ENCODE data around the gene RNF207.
A peak's percentile ranks its signal among the peaks of the same experiment; 100 is the strongest.

RNF207 gene

GRCh38 chr1:6260961-6261614, 55.2 kb downstream of the RNF207 start, which contains the start of gene GPR153:
Gene GPR153, minus strand, starts transcription at chr1:6261098. Its CDS starts 6,193 bp downstream, at chr1:6254905.
- DNase-seq: peak in 2 of 3 donors; percentile 30 to 37
- POLR2A ChIA-PET: no interaction called here

GRCh38 chr1:6261615-6261995, 55.7 kb downstream of the RNF207 start:
- Histone ChIP-seq H3K27ac (ENCODE audit: insufficient read depth in 1 of 2, low read depth in 1 of 2, low read length in 2 of 2, poor library complexity in 1 of 2, severe bottlenecking in 2 of 2) (no peak overlapping the region), H3K27me3 (replicated peaks in 2 of 5; ENCODE audit: control insufficient read depth in 4 of 5, insufficient read depth in 5 of 5, low read length in 4 of 5) (peaks cover 0 to 52% (median 24%) of the 10 kb centered on the region in 5 experiments), H3K4me3 (ENCODE audit: control insufficient read depth in 1 of 7, extremely low read depth in 1 of 7, insufficient read depth in 4 of 7, low read depth in 2 of 7, low read length in 6 of 7) (peak overlapping the region in 3 of 7 experiments; percentile 50 to 66 (median 60)), H3K4me1 (ENCODE audit: control extremely low read depth in 1 of 4, control insufficient read depth in 4 of 4, insufficient read depth in 4 of 4, low read length in 3 of 4) (peaks cover 0 to 16% (median 14%) of the 10 kb centered on the region in 4 experiments), H3K36me3 (ENCODE audit: control insufficient read depth in 4 of 4, insufficient read depth in 4 of 4, low read length in 3 of 4) (peaks cover 0 to 3% (median 0%) of the 10 kb centered on the region in 4 experiments), H3K9me3 (ENCODE audit: control extremely low read depth in 1 of 5, control insufficient read depth in 4 of 5, insufficient read depth in 2 of 5, low read depth in 1 of 5, low read length in 4 of 5) (no peaks in the 10 kb centered on the region)
- no peak for DNase-seq
- POLR2A ChIA-PET: no interaction called here
- CTCF ChIA-PET: no interaction called here
- WGBS (ENCODE audit: insufficient coverage): 14% methylated on average over 12 of the region's 15 CpGs

More at GRCh38 chr1:6260961-6261614, 55.2 kb downstream of the RNF207 start, which contains the start of gene GPR153:
- Histone ChIP-seq H3K4me3 (ENCODE audit: control insufficient read depth in 1 of 7, extremely low read depth in 1 of 7, insufficient read depth in 4 of 7, low read depth in 2 of 7, low read length in 6 of 7) (peak within 1 kb of the TSS in 6 of 7 experiments; percentile 23 to 66 (median 50)), H3K9me3 (ENCODE audit: control extremely low read depth in 1 of 5, control insufficient read depth in 4 of 5, insufficient read depth in 2 of 5, low read depth in 1 of 5, low read length in 4 of 5) (no peaks in the 10 kb centered on the region), H3K36me3 (ENCODE audit: control insufficient read depth in 4 of 4, insufficient read depth in 4 of 4, low read length in 3 of 4) (peaks cover 0 to 3% (median 0%) of the 10 kb centered on the region in 4 experiments), H3K4me1 (ENCODE audit: control extremely low read depth in 1 of 4, control insufficient read depth in 4 of 4, insufficient read depth in 4 of 4, low read length in 3 of 4) (peaks cover 0 to 16% (median 14%) of the 10 kb centered on the region in 4 experiments), H3K27ac (ENCODE audit: insufficient read depth in 1 of 2, low read depth in 1 of 2, low read length in 2 of 2, poor library complexity in 1 of 2, severe bottlenecking in 2 of 2) (no peak within 1 kb of the TSS), H3K27me3 (replicated peaks in 2 of 5; ENCODE audit: control insufficient read depth in 4 of 5, insufficient read depth in 5 of 5, low read length in 4 of 5) (peaks cover 0 to 52% (median 24%) of the 10 kb centered on the region in 5 experiments)
- WGBS (ENCODE audit: insufficient coverage): 2% methylated on average over 62 of the region's 78 CpGs
- CTCF ChIA-PET: no interaction called here

GRCh38 chr1:6262555-6263420, 56.9 kb downstream of the RNF207 start:
- Histone ChIP-seq H3K36me3 (ENCODE audit: control insufficient read depth in 4 of 4, insufficient read depth in 4 of 4, low read length in 3 of 4) (peaks cover 0 to 3% (median 0%) of the 10 kb centered on the region in 4 experiments), H3K27me3 (replicated peaks in 2 of 5; ENCODE audit: control insufficient read depth in 4 of 5, insufficient read depth in 5 of 5, low read length in 4 of 5) (peaks cover 0 to 45% (median 20%) of the 10 kb centered on the region in 5 experiments), H3K4me1 (ENCODE audit: control extremely low read depth in 1 of 4, control insufficient read depth in 4 of 4, insufficient read depth in 4 of 4, low read length in 3 of 4) (peaks cover 0 to 16% (median 14%) of the 10 kb centered on the region in 4 experiments), H3K4me3 (ENCODE audit: control insufficient read depth in 1 of 7, extremely low read depth in 1 of 7, insufficient read depth in 4 of 7, low read depth in 2 of 7, low read length in 6 of 7) (no peak overlapping the region), H3K27ac (ENCODE audit: insufficient read depth in 1 of 2, low read depth in 1 of 2, low read length in 2 of 2, poor library complexity in 1 of 2, severe bottlenecking in 2 of 2) (no peak overlapping the region), H3K9me3 (ENCODE audit: control extremely low read depth in 1 of 5, control insufficient read depth in 4 of 5, insufficient read depth in 2 of 5, low read depth in 1 of 5, low read length in 4 of 5) (no peaks in the 10 kb centered on the region)
- ChIA-PET POLR2A (no interaction called here), CTCF (interaction anchor here (1.2 kb wide), 1 partner anchor 14 kb away, joined by 4 read pairs; no protein-coding TSS in a partner anchor)
- no peak for DNase-seq
- 94% methylated on average over 21 of the region's 25 CpGs for WGBS (ENCODE audit: insufficient coverage)

- peaks cover 0 to 16% (median 14%) of the 10 kb centered on the region in 4 experiments for H3K4me1 ChIP-seq (ENCODE audit: control extremely low read depth in 1 of 4, control insufficient read depth in 4 of 4, insufficient read depth in 4 of 4, low read length in 3 of 4)
- ChIA-PET CTCF (interaction anchor here (1.2 kb wide), 1 partner anchor 15 kb away, joined by 4 read pairs; no protein-coding TSS in a partner anchor), POLR2A (no interaction called here)
- peaks cover 0 to 40% (median 18%) of the 10 kb centered on the region in 5 experiments for H3K27me3 ChIP-seq (replicated peaks in 2 of 5; ENCODE audit: control insufficient read depth in 4 of 5, insufficient read depth in 5 of 5, low read length in 4 of 5)
- no peak for DNase-seq
- H3K36me3 ChIP-seq (ENCODE audit: control insufficient read depth in 4 of 4, insufficient read depth in 4 of 4, low read length in 3 of 4): peaks cover 0 to 3% (median 0%) of the 10 kb centered on the region in 4 experiments
- WGBS (ENCODE audit: insufficient coverage): 85% methylated on average over 6 of the region's 7 CpGs
- H3K27ac ChIP-seq (ENCODE audit: insufficient read depth in 1 of 2, low read depth in 1 of 2, low read length in 2 of 2, poor library complexity in 1 of 2, severe bottlenecking in 2 of 2): no peak overlapping the region
- no peak overlapping the region for H3K4me3 ChIP-seq (ENCODE audit: control insufficient read depth in 1 of 7, extremely low read depth in 1 of 7, insufficient read depth in 4 of 7, low read depth in 2 of 7, low read length in 6 of 7)
- no peaks in the 10 kb centered on the region for H3K9me3 ChIP-seq (ENCODE audit: control extremely low read depth in 1 of 5, control insufficient read depth in 4 of 5, insufficient read depth in 2 of 5, low read depth in 1 of 5, low read length in 4 of 5)
These were observed 57.8 kb downstream of the RNF207 start for GRCh38 chr1:6263716-6264115.

GRCh38 chr1:6265151-6265550, 59.2 kb downstream of the RNF207 start:
- Histone ChIP-seq H3K9me3 (ENCODE audit: control extremely low read depth in 1 of 5, control insufficient read depth in 4 of 5, insufficient read depth in 2 of 5, low read depth in 1 of 5, low read length in 4 of 5) (no peaks in the 10 kb centered on the region), H3K4me3 (ENCODE audit: control insufficient read depth in 1 of 7, extremely low read depth in 1 of 7, insufficient read depth in 4 of 7, low read depth in 2 of 7, low read length in 6 of 7) (no peak overlapping the region), H3K27me3 (replicated peaks in 2 of 5; ENCODE audit: control insufficient read depth in 4 of 5, insufficient read depth in 5 of 5, low read length in 4 of 5) (peaks cover 0 to 27% (median 8%) of the 10 kb centered on the region in 5 experiments), H3K36me3 (ENCODE audit: control insufficient read depth in 4 of 4, insufficient read depth in 4 of 4, low read length in 3 of 4) (peaks cover 0 to 3% (median 0%) of the 10 kb centered on the region in 4 experiments), H3K27ac (ENCODE audit: insufficient read depth in 1 of 2, low read depth in 1 of 2, low read length in 2 of 2, poor library complexity in 1 of 2, severe bottlenecking in 2 of 2) (no peak overlapping the region), H3K4me1 (ENCODE audit: control extremely low read depth in 1 of 4, control insufficient read depth in 4 of 4, insufficient read depth in 4 of 4, low read length in 3 of 4) (peaks cover 0 to 11% (median 10%) of the 10 kb centered on the region in 4 experiments)
- ChIA-PET POLR2A (no interaction called here), CTCF (interaction anchor here (1.0 to 1.2 kb wide), 4 partner anchors 9 to 154 kb away, joined by 3 read pairs; partner anchors contain the start of gene HES2)
- WGBS (ENCODE audit: insufficient coverage): 96% methylated on average over 15 of the region's 15 CpGs
- DNase-seq: no peak

- ChIA-PET CTCF (no interaction called here), POLR2A (no interaction called here)
- Histone ChIP-seq H3K27ac (ENCODE audit: insufficient read depth in 1 of 2, low read depth in 1 of 2, low read length in 2 of 2, poor library complexity in 1 of 2, severe bottlenecking in 2 of 2) (no peak overlapping the region), H3K36me3 (ENCODE audit: control insufficient read depth in 4 of 4, insufficient read depth in 4 of 4, low read length in 3 of 4) (peaks cover 0 to 3% (median 0%) of the 10 kb centered on the region in 4 experiments), H3K4me1 (ENCODE audit: control extremely low read depth in 1 of 4, control insufficient read depth in 4 of 4, insufficient read depth in 4 of 4, low read length in 3 of 4) (no peaks in the 10 kb centered on the region), H3K4me3 (ENCODE audit: control insufficient read depth in 1 of 7, extremely low read depth in 1 of 7, insufficient read depth in 4 of 7, low read depth in 2 of 7, low read length in 6 of 7) (no peak overlapping the region), H3K27me3 (replicated peaks in 2 of 5; ENCODE audit: control insufficient read depth in 4 of 5, insufficient read depth in 5 of 5, low read length in 4 of 5) (peaks cover 0 to 21% (median 7%) of the 10 kb centered on the region in 5 experiments), H3K9me3 (ENCODE audit: control extremely low read depth in 1 of 5, control insufficient read depth in 4 of 5, insufficient read depth in 2 of 5, low read depth in 1 of 5, low read length in 4 of 5) (no peaks in the 10 kb centered on the region)
- DNase-seq: no peak
- 99% methylated on average over 11 of the region's 11 CpGs for WGBS (ENCODE audit: insufficient coverage)
These were observed 60.7 kb downstream of the RNF207 start for GRCh38 chr1:6266641-6267040.

Measured in common myeloid progenitor, CD34-positive (primary cell).